Lower leg skin (tissue), 3 donors: ENCODE data around the gene KHDC4.

Experiments used
- POLR2A ChIP-seq, 2 donors: fragments of 450-650 bp; IDR thresholded peaks; one replicate each; pipeline ENCODE4 v1.6.1; 2016 to 2017; ENCODE audit warnings: antibody characterized with exemption in 2 of 2, mild to moderate bottlenecking in 1 of 2, moderate library complexity in 1 of 2
- TF ChIP-seq, protein P1 (sequence below), 3 donors: fragments of 450-650 bp; IDR thresholded peaks; one replicate each; pipeline ENCODE4 v1.5.1; 2016; ENCODE audit warnings: antibody characterized with exemption in 3 of 3, mild to moderate bottlenecking in 3 of 3, moderate library complexity in 2 of 3

DNA sequence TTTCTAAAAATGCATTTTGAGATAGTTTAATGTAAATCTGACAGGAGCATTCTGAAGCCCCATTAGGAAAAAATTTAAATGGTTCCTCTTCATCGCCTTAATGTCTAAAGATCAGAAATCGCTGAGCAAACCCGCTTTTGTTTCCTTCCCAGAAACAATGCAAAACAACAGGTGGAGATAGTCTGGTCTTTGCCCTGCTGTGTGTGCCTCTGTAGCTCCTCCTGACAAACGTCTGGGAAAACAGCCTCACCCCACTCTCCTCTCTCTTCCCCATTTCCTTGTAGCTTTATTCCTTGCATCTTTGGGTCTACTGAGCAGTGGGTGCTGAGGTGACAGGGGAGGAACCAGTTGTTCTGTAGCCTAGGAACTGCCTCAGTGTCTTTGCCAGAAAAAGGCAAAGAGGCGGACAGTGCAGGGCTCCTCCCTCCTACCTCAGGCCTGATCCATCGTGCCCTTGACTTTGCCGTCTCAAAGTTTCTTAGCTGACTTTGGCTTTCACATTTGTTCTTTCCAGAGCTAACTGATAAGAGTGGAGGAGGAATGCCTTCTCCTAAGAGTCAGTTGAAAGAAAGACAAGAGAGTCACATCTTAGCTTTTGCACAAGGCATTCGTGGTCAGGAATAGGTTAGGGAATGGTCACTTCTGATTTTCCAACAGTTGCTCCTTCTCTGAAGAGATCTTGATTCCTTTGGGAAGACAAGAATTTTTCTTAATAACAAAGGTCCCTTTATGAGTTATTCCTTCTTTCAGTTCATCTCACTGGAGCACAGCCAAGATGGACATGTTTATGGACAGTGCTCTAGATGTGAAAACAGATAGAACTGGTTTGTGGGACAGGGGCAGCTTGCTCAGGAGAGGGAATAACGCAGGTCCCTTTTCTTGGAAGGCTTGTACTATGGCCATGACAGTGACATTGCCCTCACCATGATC is 49.9 kb downstream of the KHDC4 start:
- TF ChIP-seq, protein P1, sequence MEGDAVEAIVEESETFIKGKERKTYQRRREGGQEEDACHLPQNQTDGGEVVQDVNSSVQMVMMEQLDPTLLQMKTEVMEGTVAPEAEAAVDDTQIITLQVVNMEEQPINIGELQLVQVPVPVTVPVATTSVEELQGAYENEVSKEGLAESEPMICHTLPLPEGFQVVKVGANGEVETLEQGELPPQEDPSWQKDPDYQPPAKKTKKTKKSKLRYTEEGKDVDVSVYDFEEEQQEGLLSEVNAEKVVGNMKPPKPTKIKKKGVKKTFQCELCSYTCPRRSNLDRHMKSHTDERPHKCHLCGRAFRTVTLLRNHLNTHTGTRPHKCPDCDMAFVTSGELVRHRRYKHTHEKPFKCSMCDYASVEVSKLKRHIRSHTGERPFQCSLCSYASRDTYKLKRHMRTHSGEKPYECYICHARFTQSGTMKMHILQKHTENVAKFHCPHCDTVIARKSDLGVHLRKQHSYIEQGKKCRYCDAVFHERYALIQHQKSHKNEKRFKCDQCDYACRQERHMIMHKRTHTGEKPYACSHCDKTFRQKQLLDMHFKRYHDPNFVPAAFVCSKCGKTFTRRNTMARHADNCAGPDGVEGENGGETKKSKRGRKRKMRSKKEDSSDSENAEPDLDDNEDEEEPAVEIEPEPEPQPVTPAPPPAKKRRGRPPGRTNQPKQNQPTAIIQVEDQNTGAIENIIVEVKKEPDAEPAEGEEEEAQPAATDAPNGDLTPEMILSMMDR (IDR thresholded peaks at IDR 0.05), result no peak
- no peak for TF ChIP-seq POLR2A (IDR thresholded peaks at IDR 0.05)
